ENCODE data around the gene HCRTR1. TPM values are rescaled to one million over a fixed set of nuclear protein-coding genes. Genes with fewer than 3 reads are reported as not detected.

Gene HCRTR1
- total RNA-seq, 2 experiments from 2014 or later: not detected

DNA sequence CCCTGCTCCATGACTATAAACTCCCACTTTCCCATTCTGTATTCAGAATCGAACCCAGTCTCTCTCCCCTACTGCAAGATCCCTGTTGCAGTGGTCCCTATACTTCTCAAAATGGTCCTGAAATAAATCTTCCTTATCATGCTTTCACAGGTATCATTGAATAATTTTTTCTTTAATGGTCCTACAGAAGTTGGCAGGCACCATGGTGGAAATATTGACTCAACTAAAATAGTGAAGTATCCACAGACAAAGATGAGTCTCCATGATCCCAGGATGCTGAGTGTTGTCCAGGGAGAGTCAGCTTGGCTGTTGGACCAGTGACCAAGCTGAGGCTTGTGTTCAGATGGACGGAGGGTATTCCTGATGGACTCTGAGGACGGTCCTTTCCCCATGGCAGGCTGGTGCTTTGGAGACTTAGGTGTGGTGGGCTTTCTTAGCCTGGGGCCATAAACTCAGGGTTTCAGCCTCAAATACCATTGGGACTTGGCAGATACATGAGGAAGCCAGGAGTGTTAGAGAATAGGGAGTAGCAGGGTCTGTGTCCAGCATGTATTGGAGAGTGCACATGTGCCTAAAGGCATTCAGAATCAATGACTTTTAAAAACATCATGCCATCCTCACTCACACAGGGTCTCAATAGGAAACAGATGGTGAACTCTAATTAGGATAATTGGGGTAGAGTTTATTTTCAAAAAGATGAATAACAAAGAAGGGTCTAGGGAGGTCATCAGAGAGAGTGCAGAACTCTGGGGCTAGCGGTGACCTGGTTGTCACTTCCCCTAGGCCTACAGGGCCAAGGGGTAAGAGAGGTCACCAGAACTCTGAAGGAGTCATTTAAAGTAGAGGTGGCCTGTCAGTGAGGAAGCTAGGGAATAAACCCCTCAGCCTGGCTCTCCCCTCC is 21.4 kb upstream of the HCRTR1 start:
- peaks cover 4% of the 10 kb centered on the region for H3K27me3 Mint-ChIP-seq (ENCODE audit: low read depth)
- H3K9me3 Mint-ChIP-seq: no peaks in the 10 kb centered on the region
- intact Hi-C loops (cut with micrococcal nuclease): no loop called here
- H3K36me3 Mint-ChIP-seq (ENCODE audit: low read depth): no peaks in the 10 kb centered on the region
- no peak for DNase-seq
- no peaks in the 10 kb centered on the region for H3K4me1 Mint-ChIP-seq (ENCODE audit: low read depth)
- no peak overlapping the region for H3K4me3 Mint-ChIP-seq
- CTCF ChIA-PET: interaction anchor here (0.6 kb wide), 1 partner anchor 296 kb away, joined by 4 read pairs; no protein-coding TSS in a partner anchor
- H3K27ac Mint-ChIP-seq: no peak overlapping the region

DNA sequence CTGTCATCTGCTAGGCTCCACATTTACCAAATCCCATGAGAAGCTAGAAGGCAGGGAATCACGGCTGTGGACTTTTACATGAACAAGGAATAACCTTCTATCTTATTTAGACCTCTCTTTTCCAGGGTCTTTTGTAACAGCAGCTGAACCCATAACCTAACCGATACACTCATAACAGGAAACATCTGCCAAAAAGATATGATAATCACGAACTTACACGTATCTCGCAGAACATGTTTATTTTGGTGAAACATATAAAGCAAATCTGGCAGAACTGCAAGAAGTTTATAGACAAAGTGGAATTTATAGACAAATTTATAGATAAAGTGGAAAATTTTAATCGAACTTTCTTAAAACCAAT is 20.8 kb upstream of the HCRTR1 start:
- no peaks in the 10 kb centered on the region for H3K4me1 Mint-ChIP-seq (ENCODE audit: low read depth)
- H3K4me3 Mint-ChIP-seq: no peak overlapping the region
- intact Hi-C loops (cut with micrococcal nuclease): no loop called here
- H3K27me3 Mint-ChIP-seq (ENCODE audit: low read depth): peaks cover 4% of the 10 kb centered on the region
- DNase-seq: no peak
- CTCF ChIA-PET: interaction anchor here (0.6 to 1.0 kb wide), 2 partner anchors 25 to 296 kb away, joined by 3 to 4 read pairs; no protein-coding TSS in a partner anchor
- H3K9me3 Mint-ChIP-seq: no peaks in the 10 kb centered on the region
- H3K27ac Mint-ChIP-seq: no peak overlapping the region
- no peaks in the 10 kb centered on the region for H3K36me3 Mint-ChIP-seq (ENCODE audit: low read depth)

DNA sequence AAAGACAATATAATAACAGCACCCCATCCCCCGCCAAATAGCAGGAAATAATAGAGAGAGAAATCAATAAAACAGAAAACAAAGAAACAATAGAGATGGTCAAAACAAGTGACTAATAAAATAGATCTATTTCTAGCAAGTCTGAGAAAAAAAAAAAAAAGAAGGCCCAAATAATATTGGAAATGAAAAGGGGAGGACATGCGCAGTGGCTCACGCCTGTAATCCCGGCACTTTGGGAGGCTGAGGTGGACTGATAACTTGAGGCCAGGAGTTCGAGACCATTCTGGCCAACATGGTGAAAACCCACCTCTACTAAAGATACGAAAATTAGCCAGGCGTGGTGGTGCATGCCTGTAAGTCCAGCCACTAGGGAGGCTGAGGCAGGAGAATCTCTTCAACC is 18.5 kb upstream of the HCRTR1 start:
- CTCF ChIA-PET: interaction anchor here (0.6 kb wide), 1 partner anchor 79 kb away, joined by 3 read pairs; no protein-coding TSS in a partner anchor
- H3K27ac Mint-ChIP-seq: no peak overlapping the region
- intact Hi-C loops (cut with micrococcal nuclease): no loop called here
- peaks cover 1% of the 10 kb centered on the region for H3K27me3 Mint-ChIP-seq (ENCODE audit: low read depth)
- H3K9me3 Mint-ChIP-seq: peaks cover 2% of the 10 kb centered on the region
- no peaks in the 10 kb centered on the region for H3K36me3 Mint-ChIP-seq (ENCODE audit: low read depth)
- no peak for DNase-seq
- H3K4me3 Mint-ChIP-seq: no peak overlapping the region
- no peaks in the 10 kb centered on the region for H3K4me1 Mint-ChIP-seq (ENCODE audit: low read depth)

DNA sequence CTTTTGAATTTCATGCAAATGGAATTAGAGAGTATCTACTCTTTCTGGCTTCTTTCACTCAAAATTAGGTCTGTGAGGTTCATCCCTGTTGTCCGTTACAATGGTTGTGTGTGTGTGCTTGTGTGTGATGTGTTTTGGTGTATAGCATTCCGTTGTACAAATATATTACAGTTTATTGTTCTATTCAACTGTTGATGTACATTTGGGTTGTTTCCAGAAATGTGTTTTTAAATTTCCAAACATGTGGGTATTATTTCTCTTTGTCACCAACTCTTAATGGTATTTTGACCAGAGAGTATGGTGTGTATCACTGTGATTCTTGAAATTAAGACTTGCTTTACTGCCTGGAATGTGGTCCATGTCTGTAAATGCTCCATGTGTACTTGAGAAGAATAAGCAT is 16.8 kb upstream of the HCRTR1 start:
- Mint-ChIP-seq H3K4me1 (ENCODE audit: low read depth) (no peaks in the 10 kb centered on the region), H3K27me3 (ENCODE audit: low read depth) (no peaks in the 10 kb centered on the region), H3K36me3 (ENCODE audit: low read depth) (no peaks in the 10 kb centered on the region), H3K27ac (no peak overlapping the region), H3K9me3 (peaks cover 2% of the 10 kb centered on the region), H3K4me3 (no peak overlapping the region)
- no peak for DNase-seq
- intact Hi-C loops (cut with micrococcal nuclease): no loop called here
- CTCF ChIA-PET: no interaction called here

DNA sequence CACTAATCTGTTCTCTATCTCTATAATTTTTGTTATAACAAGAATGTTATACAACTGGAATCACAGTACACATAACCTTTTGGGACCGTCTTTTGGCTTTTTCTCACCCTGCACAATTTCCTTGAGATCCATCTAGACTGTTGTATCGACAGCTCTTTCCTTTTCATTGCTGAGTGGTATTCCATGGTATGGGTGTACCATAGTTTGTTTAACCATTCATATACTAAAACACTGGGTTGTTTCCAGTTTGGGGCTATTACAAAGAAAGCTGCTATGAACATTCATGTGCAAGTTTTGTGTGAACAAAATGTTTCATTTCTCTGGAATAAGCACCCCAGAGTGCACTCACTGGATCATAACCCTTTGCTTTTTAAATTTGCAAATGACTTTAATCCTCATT is 15.4 kb upstream of the HCRTR1 start:
- CTCF ChIA-PET: interaction anchor here (1.3 kb wide), 1 partner anchor 16 kb away, joined by 4 read pairs; no protein-coding TSS in a partner anchor
- Mint-ChIP-seq H3K36me3 (ENCODE audit: low read depth) (no peaks in the 10 kb centered on the region), H3K4me1 (ENCODE audit: low read depth) (peaks cover 8% of the 10 kb centered on the region), H3K27me3 (ENCODE audit: low read depth) (no peaks in the 10 kb centered on the region), H3K27ac (no peak overlapping the region), H3K9me3 (peaks cover 2% of the 10 kb centered on the region), H3K4me3 (no peak overlapping the region)
- no peak for DNase-seq
- intact Hi-C loops (cut with micrococcal nuclease): no loop called here

DNA sequence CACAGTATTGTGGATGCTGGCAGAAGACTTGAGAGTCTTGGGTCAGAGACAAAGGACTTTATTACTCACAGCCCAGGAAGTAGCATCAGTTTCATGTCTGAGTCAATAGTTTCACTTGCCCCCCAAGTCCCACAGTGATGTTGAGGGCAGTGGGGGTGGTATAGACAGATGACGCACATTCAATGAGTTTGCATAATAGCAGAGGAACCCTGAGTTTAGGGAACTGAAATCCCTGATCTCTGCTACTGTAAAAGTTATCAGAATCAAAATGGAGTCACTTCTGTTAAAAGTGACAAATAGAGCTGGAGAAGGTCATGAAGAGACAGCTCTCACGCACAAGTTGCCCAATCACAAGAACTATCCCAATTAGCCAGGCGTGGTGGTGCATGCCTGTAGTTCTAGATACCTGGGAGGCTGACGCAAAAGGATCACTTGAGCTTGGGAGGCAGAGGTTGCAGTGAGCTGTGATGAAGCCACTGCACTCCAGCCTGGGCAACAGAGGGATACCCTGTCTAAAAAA is 11.5 kb upstream of the HCRTR1 start:
- Mint-ChIP-seq H3K9me3 (peaks cover 2% of the 10 kb centered on the region), H3K4me3 (no peak overlapping the region), H3K36me3 (ENCODE audit: low read depth) (no peaks in the 10 kb centered on the region), H3K4me1 (ENCODE audit: low read depth) (peaks cover 8% of the 10 kb centered on the region), H3K27me3 (ENCODE audit: low read depth) (no peaks in the 10 kb centered on the region), H3K27ac (no peak overlapping the region)
- CTCF ChIA-PET: interaction anchor here (0.8 kb wide), 1 partner anchor 41 kb away, joined by 3 read pairs; no protein-coding TSS in a partner anchor
- intact Hi-C loops (cut with micrococcal nuclease): no loop called here
- DNase-seq: peak; percentile 32

DNA sequence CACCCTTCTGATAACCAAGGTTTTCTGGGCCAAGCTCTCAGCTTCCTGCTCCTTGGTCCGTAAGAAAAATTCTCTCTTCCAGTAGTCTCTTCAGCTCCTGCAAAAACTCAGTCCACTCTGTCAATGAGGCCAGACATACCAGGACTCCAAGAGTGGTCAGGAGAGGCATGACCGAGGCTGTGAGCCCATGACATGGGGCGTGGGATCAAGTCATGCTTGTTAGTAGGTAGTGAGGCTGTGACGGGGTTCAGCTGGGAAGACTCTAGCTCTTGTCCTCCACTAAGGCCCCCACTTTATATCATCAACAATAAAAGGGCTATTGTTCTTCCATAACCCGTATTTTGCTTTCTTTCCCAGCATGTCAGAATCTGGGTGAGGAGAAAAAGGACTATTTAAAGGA is 10.1 kb upstream of the HCRTR1 start:
- Mint-ChIP-seq H3K36me3 (ENCODE audit: low read depth) (no peaks in the 10 kb centered on the region), H3K4me3 (no peak overlapping the region), H3K4me1 (ENCODE audit: low read depth) (peaks cover 8% of the 10 kb centered on the region), H3K9me3 (peaks cover 2% of the 10 kb centered on the region), H3K27ac (no peak overlapping the region), H3K27me3 (ENCODE audit: low read depth) (no peaks in the 10 kb centered on the region)
- CTCF ChIA-PET: no interaction called here
- intact Hi-C loops (cut with micrococcal nuclease): no loop called here
- DNase-seq: no peak

DNA sequence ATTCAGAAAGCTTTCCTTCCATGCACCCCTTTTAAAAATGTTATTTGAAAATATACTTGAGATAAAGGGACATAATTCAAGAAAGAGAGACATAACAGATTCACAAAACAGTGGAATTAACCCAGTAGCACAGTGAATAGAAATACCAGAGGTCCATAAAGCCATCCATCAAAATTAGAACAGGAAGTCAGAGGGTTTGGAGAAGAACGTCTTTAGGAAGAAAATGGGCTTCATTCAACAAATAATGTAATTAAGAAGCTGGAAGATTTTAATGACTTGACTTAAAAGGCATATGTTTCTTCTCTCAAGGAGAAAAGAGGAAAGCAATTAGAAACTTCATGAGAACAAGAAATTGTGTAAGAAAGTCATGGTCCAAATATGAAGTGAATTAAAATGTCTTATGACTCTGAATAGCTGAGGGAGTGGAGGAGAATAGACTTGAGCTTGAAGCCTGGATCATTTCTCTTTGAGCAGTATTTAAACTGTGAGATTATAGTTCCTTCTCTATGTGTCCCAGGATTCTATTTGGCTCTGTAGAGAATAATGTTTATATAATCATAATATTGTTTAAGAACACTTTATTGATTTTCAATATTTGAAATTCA is 7.9 kb upstream of the HCRTR1 start:
- no peak overlapping the region for H3K4me3 Mint-ChIP-seq
- CTCF ChIA-PET: interaction anchor here (0.6 to 1.1 kb wide), 2 partner anchors 23 to 173 kb away, joined by 3 to 5 read pairs; no protein-coding TSS in a partner anchor
- no peak overlapping the region for H3K27ac Mint-ChIP-seq
- no peaks in the 10 kb centered on the region for H3K9me3 Mint-ChIP-seq
- H3K27me3 Mint-ChIP-seq (ENCODE audit: low read depth): peaks cover 2% of the 10 kb centered on the region
- H3K4me1 Mint-ChIP-seq (ENCODE audit: low read depth): peaks cover 8% of the 10 kb centered on the region
- no peak for DNase-seq
- intact Hi-C loops (cut with micrococcal nuclease): no loop called here
- no peaks in the 10 kb centered on the region for H3K36me3 Mint-ChIP-seq (ENCODE audit: low read depth)

DNA sequence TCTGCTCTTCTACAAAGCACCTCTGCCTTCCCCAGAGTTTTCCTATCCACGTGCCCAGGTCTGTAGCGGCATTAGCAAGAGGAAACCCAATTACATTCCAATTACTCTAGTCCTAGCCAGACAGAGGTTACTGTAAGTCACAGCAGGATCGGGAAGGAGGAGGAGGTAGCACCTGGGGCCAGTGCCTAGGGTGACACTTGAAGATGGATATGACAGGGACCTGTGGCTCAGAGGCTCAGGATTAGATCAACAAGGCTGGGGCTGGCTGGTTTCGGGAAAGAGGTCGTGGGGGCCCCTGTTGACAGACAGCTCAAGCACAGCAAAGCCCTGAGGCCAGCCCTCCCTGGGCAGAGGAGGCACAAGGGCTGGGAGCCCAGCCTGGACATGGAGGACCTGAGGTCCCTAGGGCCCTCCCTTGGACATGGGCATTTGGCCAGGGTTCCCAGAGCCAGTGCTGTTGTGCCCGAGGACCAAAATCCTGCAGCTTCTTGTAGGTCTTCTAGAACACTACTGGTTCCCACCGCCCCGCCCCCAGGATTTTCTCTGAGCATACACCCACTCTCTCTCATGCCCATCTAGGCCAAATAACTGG is 3.0 kb upstream of the HCRTR1 start:
- H3K36me3 Mint-ChIP-seq (ENCODE audit: low read depth): no peaks in the 10 kb centered on the region
- CTCF ChIA-PET: no interaction called here
- no peak overlapping the region for H3K4me3 Mint-ChIP-seq
- no peak for DNase-seq
- intact Hi-C loops (cut with micrococcal nuclease): no loop called here
- H3K9me3 Mint-ChIP-seq: no peaks in the 10 kb centered on the region
- H3K27me3 Mint-ChIP-seq (ENCODE audit: low read depth): peaks cover 29% of the 10 kb centered on the region
- no peak overlapping the region for H3K27ac Mint-ChIP-seq
- H3K4me1 Mint-ChIP-seq (ENCODE audit: low read depth): peaks cover 2% of the 10 kb centered on the region

DNA sequence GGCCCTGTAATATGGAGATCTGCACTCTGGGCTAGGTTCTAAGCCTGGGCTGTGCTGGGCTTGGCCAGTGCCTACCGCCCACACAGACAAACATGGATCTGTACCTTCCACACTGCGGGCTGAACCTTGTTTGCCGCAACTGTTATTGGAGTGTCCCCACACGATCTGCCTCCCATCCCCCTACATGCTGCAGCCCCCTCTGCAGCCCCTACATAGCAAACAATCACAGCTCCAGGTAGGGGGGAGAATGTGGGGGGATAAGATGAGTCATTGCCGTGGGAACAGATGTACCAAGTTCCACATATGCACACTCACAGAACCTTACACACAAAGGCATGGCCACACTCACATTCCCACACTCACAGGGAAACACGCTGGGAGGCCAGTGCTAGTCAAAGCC is 2.1 kb upstream of the HCRTR1 start:
- DNase-seq: no peak
- no peaks in the 10 kb centered on the region for H3K36me3 Mint-ChIP-seq (ENCODE audit: low read depth)
- intact Hi-C loops (cut with micrococcal nuclease): no loop called here
- H3K9me3 Mint-ChIP-seq: no peaks in the 10 kb centered on the region
- CTCF ChIA-PET: no interaction called here
- H3K4me3 Mint-ChIP-seq: no peak overlapping the region
- H3K27ac Mint-ChIP-seq: no peak overlapping the region
- H3K27me3 Mint-ChIP-seq (ENCODE audit: low read depth): peaks cover 32% of the 10 kb centered on the region
- peaks cover 2% of the 10 kb centered on the region for H3K4me1 Mint-ChIP-seq (ENCODE audit: low read depth)

DNA sequence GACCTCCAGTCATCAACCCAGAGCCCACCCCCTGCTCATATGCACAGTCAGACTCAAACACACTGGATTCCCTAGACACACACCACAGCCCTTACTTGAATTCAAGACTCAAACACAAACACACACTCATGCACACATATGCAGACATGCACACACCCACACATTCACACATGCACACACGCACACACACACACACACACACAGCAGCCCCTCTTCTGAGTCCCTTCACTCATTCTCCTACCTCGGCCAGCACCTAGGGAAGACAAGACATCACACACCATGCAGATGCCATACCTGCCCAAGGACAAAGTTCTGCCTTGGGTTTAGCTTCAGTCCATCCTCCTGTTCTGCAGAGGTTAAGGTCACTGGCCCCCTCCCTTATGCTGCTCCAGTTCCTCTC is 1.6 kb upstream of the HCRTR1 start:
- H3K4me1 Mint-ChIP-seq (ENCODE audit: low read depth): peaks cover 2% of the 10 kb centered on the region
- no peaks in the 10 kb centered on the region for H3K36me3 Mint-ChIP-seq (ENCODE audit: low read depth)
- intact Hi-C loops (cut with micrococcal nuclease): no loop called here
- peaks cover 32% of the 10 kb centered on the region for H3K27me3 Mint-ChIP-seq (ENCODE audit: low read depth)
- H3K9me3 Mint-ChIP-seq: no peaks in the 10 kb centered on the region
- DNase-seq: no peak
- no peak overlapping the region for H3K27ac Mint-ChIP-seq
- CTCF ChIA-PET: no interaction called here
- no peak overlapping the region for H3K4me3 Mint-ChIP-seq
